ENCODE measurements around the gene KIF6.

Gene KIF6

GRCh38 chr6:39665861-39666260, 59.3 kb downstream of the KIF6 start:
- DNase-seq (ENCODE audit: low read depth in 2 of 2): no peak

GRCh38 chr6:39664173-39664572, 61.0 kb downstream of the KIF6 start:
- no peak for DNase-seq (ENCODE audit: low read depth in 2 of 2)

GRCh38 chr6:39657355-39658135, 67.7 kb downstream of the KIF6 start:
- no peak for DNase-seq (ENCODE audit: low read depth in 2 of 2)

- no peak for DNase-seq (ENCODE audit: low read depth in 2 of 2)
Observed at GRCh38 chr6:39654121-39654520, 71.1 kb downstream of the KIF6 start.

- DNase-seq (ENCODE audit: low read depth in 2 of 2): no peak
Observed at GRCh38 chr6:39653612-39654011, 71.6 kb downstream of the KIF6 start.

- no peak for DNase-seq (ENCODE audit: low read depth in 2 of 2)
Observed at GRCh38 chr6:39649996-39650395, 75.2 kb downstream of the KIF6 start.

GRCh38 chr6:39646751-39647420, 78.3 kb downstream of the KIF6 start:
- no peak for DNase-seq (ENCODE audit: low read depth in 2 of 2)

GRCh38 chr6:39642270-39642669, 82.9 kb downstream of the KIF6 start:
- no peak for DNase-seq (ENCODE audit: low read depth in 2 of 2)

- DNase-seq (ENCODE audit: low read depth in 2 of 2): no peak
Observed at GRCh38 chr6:39638126-39638822, 86.9 kb downstream of the KIF6 start.

GRCh38 chr6:39634646-39635341, 90.4 kb downstream of the KIF6 start:
- DNase-seq (ENCODE audit: low read depth in 2 of 2): no peak

GRCh38 chr6:39625209-39625608, 100.0 kb downstream of the KIF6 start:
- DNase-seq (ENCODE audit: low read depth in 2 of 2): no peak

GRCh38 chr6:39623750-39624149, 101.5 kb downstream of the KIF6 start:
- no peak for DNase-seq (ENCODE audit: low read depth in 2 of 2)

GRCh38 chr6:39617520-39617919, 107.7 kb downstream of the KIF6 start:
- DNase-seq (ENCODE audit: low read depth in 2 of 2): no peak

GRCh38 chr6:39617026-39617425, 108.2 kb downstream of the KIF6 start:
- no peak for DNase-seq (ENCODE audit: low read depth in 2 of 2)

GRCh38 chr6:39615622-39616021, 109.6 kb downstream of the KIF6 start:
- DNase-seq (ENCODE audit: low read depth in 2 of 2): no peak

GRCh38 chr6:39614393-39614950, 110.7 kb downstream of the KIF6 start:
- no peak for DNase-seq (ENCODE audit: low read depth in 2 of 2)

GRCh38 chr6:39610221-39610620, 115.0 kb downstream of the KIF6 start:
- no peak for DNase-seq (ENCODE audit: low read depth in 2 of 2)

GRCh38 chr6:39608652-39609345, 116.4 kb downstream of the KIF6 start:
- no peak for DNase-seq (ENCODE audit: low read depth in 2 of 2)

GRCh38 chr6:39602601-39603519, 122.3 kb downstream of the KIF6 start:
- DNase-seq (ENCODE audit: low read depth in 2 of 2): no peak

GRCh38 chr6:39599973-39600372, 125.2 kb downstream of the KIF6 start:
- no peak for DNase-seq (ENCODE audit: low read depth in 2 of 2)
